GM18499 (cell line): ENCODE data around the gene IL19.
A peak's percentile ranks its signal among the peaks of the same experiment; 100 is the strongest.

Experiments used
- ATAC-seq: cut with Tn5 transposase; IDR thresholded peaks from one replicate; pipeline ENCODE4 v1.9.1; 2021; ENCODE audit warnings: moderate number of reproducible peaks; ENCODE audit not compliant: insufficient read depth, unreplicated experiment

Gene IL19

DNA sequence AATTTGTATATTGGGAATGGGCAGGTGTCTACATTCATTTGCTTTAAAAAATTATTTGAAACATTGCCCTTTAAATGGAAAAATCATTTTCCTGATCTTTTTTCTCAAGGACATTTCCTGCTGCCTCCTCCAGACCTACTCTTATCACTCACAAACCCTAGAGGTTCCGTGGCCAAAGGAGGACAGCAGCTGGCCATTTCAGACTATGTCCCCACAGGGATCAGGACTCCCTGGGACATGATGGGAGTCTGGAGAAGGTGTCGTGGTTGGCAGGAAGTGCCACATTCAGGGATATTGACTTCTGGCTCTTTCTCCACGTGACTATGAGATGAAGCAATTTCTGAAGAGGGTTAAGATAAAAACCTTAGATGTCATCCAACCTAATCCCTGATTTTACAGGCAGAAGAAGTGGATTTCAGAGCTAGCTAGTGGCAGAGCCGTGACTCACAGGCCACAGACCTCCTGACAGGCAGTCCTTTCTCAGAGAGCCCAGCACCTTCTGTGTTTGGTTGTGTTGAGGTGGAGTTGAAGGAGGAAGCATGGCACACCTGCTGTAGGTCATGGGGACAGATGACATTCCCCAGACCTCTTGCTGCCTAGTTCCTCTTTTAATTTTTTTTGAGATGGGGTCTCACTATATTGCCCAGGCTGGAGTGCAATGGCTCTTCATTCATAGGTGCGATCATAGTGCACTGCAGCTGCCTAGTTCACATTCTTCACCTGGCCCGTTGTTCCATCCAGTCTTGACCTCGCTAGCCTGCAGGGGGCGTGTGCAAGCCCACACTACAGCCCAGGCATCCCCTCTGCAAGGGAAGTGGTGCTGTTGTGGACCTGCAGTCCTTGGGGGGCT is 27.2 kb downstream of the IL19 start:
- ATAC-seq = no peak

DNA sequence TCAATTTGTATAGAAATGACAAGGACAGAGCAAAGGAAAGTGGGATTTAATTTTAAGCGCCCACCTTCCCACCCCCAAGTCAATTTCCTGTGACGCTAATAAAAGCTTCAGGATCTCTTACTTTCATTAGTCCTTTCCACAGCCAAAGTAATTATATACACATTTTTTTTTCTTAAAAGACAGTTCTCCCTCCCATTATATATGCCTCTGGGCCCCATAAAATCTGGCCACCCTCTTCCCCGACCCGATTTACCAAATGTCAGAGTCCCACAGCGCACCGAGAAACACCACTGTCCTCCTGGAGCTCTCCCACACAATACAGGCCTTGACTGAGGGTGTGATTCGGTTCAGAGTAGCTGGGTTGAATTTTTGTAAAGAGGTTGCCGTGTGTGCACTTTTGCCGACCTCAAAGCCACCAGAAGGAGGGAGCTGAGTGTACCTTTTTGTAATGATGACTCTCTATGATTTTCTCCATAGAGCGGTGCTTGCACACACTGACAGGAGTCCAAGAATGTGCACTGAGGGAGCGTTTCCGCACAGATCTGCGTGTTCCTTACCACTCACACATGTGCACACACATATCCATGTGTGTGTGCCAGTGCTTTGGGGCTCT is 27.9 kb downstream of the IL19 start:
- no peak for ATAC-seq

DNA sequence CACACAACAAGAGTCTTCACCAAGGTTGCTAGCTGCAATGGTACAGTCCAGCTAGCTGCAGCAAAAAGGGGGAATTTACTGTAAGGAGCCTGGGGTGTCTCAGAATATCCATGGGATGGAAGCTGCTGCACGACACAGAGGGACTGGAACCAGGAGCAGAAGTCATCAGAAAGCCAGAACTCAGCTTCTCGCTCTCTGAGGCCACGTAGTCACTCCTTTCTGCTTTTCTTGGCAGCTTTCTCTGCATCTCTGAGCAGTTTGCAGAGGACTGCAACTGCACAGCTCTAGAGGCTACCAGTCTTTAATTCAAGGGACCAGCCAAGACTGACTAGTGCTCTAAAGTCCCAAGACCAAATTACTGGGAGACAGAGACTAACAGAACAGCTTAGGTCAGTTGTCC is 28.7 kb downstream of the IL19 start:
- no peak for ATAC-seq

DNA sequence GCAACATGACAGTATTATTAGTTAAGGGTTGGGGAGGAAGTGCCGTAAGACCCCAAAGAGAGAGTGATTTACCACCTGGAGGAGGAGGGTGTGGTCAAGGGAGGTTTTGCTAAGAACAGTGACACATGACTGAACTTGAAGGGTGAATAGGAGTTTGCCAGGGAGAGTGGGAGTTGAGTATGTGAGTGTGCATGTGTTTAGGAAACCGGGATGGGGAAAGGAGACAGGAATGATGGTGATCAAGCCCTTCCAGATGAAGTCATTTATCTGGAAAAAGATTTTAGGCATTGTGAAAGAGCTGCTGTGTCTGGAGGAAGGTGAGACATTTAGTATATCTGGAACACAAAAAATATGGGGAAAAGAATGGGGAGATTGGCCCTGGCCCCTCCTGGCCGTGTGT is 29.8 kb downstream of the IL19 start:
- no peak for ATAC-seq

DNA sequence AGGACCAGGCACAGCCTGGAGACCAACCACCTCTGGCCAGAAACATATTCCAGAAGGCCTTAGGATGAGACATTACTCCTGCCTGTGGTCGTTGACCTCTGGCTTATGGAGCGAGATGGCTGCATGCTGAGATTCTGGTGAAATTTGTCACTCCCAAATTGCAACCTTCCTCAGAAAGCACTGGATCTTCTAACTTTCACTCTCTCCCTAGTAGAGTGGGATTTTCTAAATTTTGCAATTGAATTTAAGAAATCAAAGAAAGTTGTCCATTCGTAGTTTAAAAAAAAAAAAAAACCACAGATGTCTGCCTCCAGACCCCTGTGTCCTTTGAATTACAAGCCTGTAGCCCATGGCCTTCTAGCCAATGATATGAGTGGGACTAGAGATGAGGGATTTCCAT is 30.3 kb downstream of the IL19 start:
- no peak for ATAC-seq

DNA sequence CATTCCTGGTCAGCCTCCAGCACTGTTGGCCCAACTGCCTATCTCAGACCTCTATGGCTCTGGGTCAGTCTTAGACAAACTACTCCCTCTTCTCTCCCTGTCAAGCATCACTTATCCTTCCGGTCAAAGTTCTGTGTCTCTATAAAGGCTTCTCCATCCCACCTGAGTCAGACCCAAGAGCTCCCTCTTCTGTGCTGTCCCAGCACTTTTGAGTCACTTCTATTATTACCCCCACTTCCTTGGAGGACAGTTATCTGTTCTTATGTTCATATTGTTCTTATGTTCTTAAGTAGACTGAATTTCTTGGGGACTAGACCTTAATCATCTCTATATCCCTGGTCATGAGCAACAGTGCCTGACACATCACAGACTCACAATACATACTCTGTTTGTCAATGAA is 30.9 kb downstream of the IL19 start:
- ATAC-seq = no peak

DNA sequence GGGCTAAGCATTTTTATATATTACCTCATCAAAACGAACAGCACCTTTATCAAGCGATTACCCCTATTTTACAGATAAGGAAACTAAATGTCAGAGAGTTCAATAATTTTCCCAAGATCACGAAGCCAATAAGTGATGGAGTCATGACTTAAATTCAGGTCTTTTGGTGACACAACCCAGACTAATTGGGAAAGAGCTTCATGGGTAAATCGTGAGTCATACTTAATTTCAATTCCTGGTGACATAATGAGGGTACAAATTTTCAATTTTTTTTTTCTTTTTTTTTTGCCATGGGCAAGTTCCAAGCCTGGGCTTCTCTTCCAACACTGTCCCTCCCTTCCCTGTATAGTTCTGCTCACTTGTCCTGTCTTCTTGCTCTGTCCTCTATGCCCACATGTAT is 31.8 kb downstream of the IL19 start:
- no peak for ATAC-seq

DNA sequence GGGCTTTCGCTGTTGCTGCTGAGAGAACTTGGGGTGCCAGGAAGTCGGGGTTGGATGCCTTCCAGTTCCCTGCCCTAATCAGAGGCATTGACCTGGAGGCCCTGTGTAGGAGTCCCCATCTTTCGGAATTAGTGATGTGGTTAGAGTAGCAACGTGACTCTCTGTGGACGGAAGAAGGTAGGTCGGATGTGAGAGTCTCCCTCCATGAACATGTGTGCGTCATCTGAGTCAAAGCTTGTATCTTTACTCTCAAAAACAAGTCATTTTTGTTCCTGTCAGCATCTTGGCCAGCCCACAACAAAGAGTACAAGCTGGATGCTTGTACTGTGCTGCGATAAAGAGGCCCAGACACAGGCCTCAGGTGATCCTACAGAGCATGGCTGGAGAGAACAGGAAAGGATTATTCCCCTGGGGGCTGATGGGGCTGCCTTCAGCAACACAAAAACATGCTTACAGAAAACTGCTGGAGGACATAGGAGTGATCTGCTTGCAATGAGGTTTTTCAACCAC is 32.7 kb downstream of the IL19 start:
- peak; percentile 88 for ATAC-seq

DNA sequence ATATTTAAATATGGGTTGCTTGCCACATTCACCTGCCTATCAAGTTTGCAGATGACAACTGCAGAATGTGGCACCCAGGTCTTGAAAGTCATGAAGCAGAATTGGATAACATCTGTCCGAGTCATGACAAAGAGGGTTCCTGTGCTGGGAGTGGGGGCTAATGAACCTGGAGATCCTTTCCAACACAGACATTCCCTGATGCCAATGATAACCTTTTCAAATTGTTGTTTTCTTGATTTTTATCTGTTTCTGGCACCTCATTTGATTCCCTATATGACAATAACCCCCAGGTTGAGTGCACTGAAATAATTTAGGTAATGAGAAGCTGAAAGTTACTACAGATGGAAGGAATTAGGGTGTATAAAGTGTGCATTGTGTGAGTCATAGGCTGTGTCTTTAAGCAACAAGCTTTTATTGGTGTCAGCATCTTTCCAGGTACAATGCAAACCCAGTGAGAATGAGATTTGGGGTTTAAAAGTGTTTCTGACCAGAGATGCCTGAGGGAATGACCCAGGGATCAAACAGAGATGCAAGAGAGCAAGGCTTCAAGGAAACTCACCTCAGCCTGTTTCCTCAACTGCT is 33.7 kb downstream of the IL19 start:
- ATAC-seq = no peak

DNA sequence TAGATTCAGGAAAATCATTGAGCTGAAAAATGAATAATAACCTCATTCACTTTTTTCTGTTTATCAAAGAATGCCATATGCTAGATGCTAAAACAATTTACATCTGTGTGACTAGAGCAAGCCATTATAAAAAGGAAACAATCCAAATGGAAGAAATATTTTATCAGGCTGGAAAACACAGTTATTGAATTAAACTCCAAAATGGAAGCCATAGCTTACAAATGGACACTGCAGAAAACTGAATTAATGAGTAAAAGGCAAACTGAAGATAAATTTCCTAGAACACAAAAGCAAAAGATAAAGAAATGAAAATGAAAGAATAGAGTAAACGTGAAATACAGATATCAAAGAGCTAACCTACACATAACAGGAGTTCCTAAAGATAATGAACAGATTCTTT is 34.8 kb downstream of the IL19 start:
- no peak for ATAC-seq

DNA sequence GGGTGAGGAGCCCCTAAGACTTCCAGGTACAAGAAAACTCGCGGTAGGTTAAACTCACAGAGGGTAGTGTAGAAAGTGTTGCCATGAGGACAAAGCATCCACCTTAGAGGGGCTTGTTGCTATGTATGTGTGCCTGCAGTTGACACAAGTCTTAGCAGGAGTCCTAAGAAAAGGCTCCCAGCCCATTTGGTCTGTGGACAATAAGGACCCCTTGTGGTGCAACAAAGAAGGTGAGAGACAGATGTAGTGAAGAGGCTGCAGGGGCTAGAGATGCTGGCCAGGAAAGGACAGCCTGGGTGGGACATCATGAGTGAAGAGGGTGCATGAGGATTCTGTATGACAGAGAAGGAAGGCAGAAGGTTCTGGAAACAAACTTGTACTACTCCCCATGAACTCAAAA is 38.0 kb downstream of the IL19 start:
- ATAC-seq = no peak

DNA sequence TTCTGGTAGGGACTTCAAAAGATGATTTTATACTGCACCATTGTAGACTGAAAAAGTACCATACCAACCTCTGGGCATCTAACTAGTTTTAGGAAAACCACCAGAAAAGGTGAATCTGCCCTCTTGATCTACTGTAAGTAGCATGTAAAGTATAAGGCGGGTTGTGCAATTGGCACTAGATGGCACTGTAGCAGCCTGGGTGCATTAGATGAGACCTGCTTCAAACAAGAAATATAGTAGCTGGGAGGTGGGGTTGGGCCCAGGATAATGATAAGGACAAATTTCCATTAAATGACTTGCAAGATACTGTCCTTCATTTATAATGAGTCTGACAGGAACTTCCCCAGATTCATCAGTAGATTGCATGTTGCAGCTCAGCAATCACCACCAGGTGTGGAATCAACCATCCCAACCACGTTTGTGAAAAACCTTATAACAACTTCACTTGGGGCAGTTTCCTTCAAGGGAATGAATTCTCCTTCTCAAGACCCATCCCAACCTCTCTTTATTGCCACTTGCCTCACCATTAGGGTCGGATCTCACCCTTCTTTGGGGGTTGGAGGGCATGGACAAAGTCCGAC is 39.0 kb downstream of the IL19 start:
- ATAC-seq = no peak

DNA sequence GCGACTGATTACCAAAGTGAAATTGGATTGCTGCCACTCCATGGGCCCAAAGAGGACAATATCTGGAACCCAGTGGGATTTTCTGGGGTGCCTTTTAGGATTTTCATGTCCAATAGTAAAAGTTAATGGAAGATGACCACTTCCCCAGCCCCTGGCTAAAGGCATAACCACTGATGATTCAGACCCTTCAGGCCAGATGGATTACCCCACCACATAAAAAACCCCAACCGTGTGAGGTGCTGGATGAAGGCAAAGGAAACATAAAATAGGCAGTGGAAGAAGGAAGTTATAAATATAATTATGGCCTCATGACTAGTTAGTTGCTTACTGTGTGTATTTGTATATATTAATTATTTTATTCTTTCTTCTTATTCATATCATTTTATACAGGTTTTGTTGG is 41.9 kb downstream of the IL19 start:
- ATAC-seq = no peak

DNA sequence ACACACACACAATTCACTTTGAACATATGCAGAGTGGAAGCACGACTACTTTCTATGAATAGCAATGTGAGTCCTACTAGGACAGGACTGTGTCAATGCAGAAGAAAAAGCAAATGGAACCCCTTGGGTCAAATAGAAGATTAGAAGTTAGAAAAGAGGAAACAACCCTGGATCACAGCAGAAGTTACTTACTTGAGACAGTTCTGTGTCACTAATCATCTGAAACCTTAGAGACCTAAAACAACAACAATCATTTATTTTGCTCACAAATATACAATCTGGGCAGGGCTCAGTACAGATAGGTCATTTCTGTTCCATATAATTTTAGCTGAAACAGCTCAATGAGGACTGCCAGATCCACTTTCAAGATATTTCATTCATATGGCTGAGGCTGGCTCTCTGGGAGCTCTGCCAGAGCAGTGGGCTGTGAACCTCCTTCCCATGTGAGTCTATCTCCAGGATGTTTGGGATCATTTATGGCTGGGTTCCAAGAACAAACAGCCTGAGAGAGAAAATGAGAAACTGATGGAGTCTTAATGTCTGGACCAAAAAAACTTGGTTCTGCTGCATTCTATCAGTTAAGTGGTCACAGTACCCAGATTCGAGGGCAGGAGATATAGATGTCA is 44.3 kb downstream of the IL19 start:
- ATAC-seq = no peak

DNA sequence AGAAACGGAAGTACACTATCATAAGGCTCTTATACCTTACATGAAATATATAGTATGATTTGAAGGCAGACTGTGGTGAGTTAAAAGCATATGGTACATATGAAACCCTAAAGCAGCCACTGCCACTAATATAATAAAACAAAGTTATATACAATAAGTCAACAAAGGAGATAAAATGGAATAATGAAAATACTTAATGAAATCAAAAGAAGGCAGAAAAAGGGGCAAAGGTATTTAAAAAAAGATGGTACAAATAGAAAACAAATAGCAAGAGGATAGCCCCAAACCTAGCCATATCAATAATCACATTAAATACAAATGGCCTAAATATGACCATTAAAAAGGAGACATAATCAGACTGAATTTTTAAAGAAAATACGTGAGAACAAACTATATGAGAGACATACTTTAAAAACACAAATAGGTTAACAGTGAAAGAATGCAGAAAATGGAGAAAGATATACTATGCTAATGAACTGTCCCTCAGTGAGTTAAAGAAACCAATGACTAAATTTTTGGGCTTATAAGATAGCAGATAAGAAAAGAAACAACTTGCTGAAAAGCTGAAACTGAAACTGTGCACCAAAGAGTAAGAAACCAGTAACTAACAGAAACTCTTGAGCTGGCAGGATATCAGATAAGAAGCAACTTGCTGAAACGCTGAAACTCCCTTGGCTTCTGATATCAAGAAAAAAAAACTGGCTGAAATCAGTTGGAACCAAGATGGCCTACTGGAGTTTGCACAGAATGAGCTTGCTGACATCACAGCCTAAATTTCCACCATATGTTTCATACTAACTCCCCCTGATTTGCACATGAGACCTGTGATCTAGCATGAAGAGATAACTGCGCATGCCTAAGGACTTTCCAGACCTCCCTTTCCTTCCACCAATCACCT is 46.1 kb downstream of the IL19 start:
- ATAC-seq = peak; percentile 55

DNA sequence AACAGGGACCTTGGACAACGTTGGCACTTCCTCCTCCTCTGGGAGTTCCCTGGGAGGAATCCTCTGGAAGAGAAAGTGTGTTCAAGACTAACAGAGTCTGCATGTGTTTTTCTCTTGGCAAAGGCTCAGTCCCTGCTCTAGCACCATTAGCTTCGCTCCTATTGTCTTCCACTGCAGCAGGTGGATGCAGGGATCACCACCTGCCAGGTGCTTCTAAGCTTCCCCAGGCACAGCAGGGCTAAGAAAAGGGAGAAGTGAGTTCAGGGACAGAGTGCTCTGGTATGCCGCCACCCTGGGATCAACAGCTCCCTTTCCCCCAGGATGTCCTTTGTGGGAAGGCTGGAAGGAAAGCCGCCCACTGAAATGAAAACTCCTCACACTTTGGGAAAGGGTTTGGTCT is 50.9 kb downstream of the IL19 start:
- no peak for ATAC-seq

DNA sequence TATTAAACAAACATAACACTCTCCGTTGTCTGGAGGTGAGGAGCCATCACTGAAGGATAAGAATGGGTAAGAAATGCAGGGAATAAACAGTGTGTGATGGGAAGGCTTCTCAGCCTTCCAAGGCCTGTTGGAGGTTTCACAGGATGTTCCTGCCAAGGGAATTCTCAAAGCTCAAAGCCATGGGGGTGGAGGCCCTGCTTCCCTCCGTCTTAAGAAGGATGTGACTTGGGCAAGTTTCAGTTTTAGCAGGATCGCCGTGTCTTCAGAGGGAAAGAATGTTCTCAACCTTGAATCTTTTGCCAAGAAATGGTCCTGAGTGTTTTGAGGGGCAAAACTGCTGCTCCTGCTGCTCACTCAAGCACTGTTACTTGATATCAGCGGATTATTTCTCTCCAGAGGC is 53.2 kb downstream of the IL19 start:
- ATAC-seq = no peak

DNA sequence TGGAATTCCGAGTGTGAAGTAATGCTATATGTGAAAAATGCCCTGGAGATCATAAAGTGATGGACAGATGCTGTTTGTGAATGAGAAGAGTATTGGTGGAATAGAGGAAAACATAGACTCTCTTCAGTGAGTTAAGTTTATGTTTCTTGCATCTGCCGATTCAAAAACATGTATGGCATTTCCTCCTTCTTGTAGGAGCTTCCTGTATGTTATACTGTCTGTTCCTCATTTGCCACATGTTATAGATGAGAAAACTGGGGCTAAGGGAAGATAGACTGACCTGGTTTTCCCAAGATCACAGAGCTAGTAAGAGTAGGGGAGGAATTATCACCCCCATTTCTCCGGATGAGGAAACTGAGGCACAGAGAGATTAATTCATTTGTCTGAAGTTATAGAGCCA is 53.8 kb downstream of the IL19 start:
- ATAC-seq = no peak

DNA sequence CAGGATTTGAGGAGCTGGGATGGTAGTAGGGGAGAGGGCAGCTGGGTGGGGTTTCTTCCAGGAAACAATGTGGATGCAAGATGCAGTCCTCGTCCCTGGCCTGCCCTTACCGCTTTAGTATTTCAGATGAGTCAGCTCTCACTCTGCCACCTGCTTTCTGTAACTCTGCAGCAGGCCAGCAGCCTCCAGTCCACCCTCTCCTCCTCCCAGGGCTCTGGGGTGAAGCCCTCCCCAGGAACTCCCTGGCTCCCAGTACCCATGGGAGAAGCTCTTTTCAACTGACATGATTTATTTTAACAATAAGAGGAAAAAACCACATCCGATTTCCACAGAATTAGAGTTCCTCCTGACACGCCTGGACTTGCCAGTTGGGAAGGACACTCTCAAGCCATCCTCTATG is 55.8 kb downstream of the IL19 start:
- ATAC-seq = no peak

DNA sequence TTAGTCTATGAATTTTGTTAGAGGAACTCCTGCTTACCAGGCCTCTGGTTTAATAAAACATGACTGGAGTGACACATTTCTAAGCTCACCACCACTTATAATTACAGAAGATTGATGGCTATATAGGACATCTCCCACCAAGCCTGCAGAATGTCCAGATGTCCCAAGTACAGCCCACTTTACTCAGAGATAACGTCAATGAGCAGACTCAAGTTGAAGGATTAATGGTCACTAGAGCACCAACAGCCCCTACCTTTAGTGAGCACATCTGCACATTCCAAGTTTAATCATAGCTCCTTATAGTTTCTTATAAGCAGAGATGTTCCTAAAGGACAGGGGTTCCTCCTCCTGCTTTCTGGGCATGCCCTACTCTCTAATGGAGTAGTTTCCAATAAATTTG is 57.5 kb downstream of the IL19 start:
- no peak for ATAC-seq
